Ishikawa (cell line): ENCODE data around the gene KCNQ1.

Source experiments
- CEBPB ChIP-seq: IDR thresholded peaks from 2 replicates; pipeline ENCODE4 v1.6.1; 2012
- CREB1 ChIP-seq: IDR thresholded peaks from 2 replicates; pipeline ENCODE4 v1.6.1; 2012; ENCODE audit warnings: low read depth
- EGR1 ChIP-seq: IDR thresholded peaks from 2 replicates; pipeline ENCODE4 v1.6.1; 2012
- EP300 ChIP-seq: IDR thresholded peaks from 2 replicates; pipeline ENCODE4 v1.6.1; 2012; ENCODE audit warnings: borderline replicate concordance
- FOXM1 ChIP-seq: IDR thresholded peaks from 2 replicates; pipeline ENCODE4 v1.6.1; 2012; ENCODE audit warnings: low read depth, borderline replicate concordance
- NFIC ChIP-seq: IDR thresholded peaks from 2 replicates; pipeline ENCODE4 v1.6.1; 2012
- RAD21 ChIP-seq: IDR thresholded peaks from 2 replicates; pipeline ENCODE4 v1.6.1; 2012; ENCODE audit warnings: low read depth
- REST ChIP-seq: IDR thresholded peaks from 2 replicates; pipeline ENCODE4 v1.6.1; 2012; ENCODE audit warnings: low read depth, mild to moderate bottlenecking
- TAF1 ChIP-seq: IDR thresholded peaks from 2 replicates; pipeline ENCODE4 v1.6.1; 2012; ENCODE audit warnings: low read depth, mild to moderate bottlenecking
- TCF12 ChIP-seq: IDR thresholded peaks from 2 replicates; pipeline ENCODE4 v1.6.1; 2012; ENCODE audit warnings: low read depth
- TEAD4 ChIP-seq: IDR thresholded peaks from 2 replicates; pipeline ENCODE4 v1.6.1; 2012
- USF1 ChIP-seq: IDR thresholded peaks from 2 replicates; pipeline ENCODE4 v1.6.1; 2012
- YY1 ChIP-seq: IDR thresholded peaks from 2 replicates; pipeline ENCODE4 v1.6.1; 2012; ENCODE audit warnings: low read depth
- ZBTB7A ChIP-seq: IDR thresholded peaks from 2 replicates; pipeline ENCODE4 v1.6.1; 2012; ENCODE audit warnings: low read depth
- TF ChIP-seq, protein P1 (sequence below): IDR thresholded peaks from 2 replicates; pipeline ENCODE4 v1.6.1; 2012

KCNQ1 gene

DNA sequence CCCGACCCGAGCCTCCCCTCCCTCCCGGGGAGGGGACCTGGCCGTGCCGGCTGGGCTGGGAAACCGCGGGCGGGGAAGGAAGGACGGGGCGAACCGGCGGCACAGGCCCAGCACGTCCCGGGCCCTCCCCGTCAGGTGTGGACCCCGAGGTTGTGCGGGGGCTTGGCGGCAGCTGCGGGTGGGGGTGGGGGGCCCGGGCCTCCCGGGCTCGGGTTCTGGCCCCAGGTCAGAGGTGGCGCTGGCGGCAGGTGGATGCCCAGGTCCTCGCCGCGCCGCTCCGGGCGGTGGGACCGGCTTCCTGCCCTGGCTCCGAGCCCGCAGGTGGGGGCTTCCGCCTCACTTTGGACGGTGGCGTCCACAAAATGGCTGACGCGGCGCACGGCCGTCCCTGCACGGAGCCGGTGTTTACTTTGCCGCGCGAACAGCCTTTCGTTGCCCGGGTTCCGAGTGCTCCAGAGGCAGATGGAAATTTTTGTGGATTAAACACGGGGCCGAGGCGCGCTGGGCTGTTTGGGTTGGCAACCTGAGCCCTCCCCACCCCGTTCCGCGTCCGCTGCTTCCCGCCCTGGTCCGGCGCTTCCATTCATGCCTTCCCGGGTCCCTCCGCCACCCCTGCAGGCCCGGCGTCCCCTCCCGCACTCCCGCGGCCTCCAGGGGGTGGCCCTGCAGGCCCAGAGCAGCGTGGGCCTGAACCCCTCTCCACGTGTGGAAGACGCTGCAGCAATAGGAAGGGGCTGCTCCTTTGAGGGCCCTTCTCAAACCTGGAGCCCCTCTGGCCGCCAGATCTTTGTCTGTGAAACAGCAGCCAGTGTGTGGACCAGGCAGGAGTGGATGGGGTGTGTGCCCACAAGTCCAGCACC, 346.9 kb downstream of the KCNQ1 start:
- no peak for TF ChIP-seq USF1
- TF ChIP-seq EGR1, result no peak
- no peak for TF ChIP-seq FOXM1
- TF ChIP-seq REST, result no peak
- no peak for TF ChIP-seq RAD21
- TF ChIP-seq TAF1, result no peak
- TF ChIP-seq EP300, result no peak
- TF ChIP-seq CREB1, result no peak
- no peak for TF ChIP-seq CEBPB
- TF ChIP-seq, protein P1, sequence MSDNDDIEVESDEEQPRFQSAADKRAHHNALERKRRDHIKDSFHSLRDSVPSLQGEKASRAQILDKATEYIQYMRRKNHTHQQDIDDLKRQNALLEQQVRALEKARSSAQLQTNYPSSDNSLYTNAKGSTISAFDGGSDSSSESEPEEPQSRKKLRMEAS, result no peak
- no peak for TF ChIP-seq ZBTB7A
- TF ChIP-seq YY1, result no peak
- no peak for TF ChIP-seq TCF12
- TF ChIP-seq NFIC, result no peak
- no peak for TF ChIP-seq TEAD4

GRCh38 chr11:2792381-2793250, 347.8 kb downstream of the KCNQ1 start:
- TF ChIP-seq EP300 (no peak), NFIC (no peak), CREB1 (no peak), RAD21 (no peak), REST (no peak), EGR1 (no peak), YY1 (no peak), TAF1 (no peak), ZBTB7A (no peak), CEBPB (no peak), TCF12 (no peak)
- TF ChIP-seq, protein P1, result no peak

- no peak for TF ChIP-seq YY1
- no peak for TF ChIP-seq NFIC
- TF ChIP-seq FOXM1, result no peak
- no peak for TF ChIP-seq TCF12
- no peak for TF ChIP-seq CREB1
- no peak for TF ChIP-seq CEBPB
- TF ChIP-seq TEAD4, result no peak
- TF ChIP-seq USF1, result no peak
These were observed 348.9 kb downstream of the KCNQ1 start for GRCh38 chr11:2793701-2794045.

GRCh38 chr11:2794046-2794967, 349.5 kb downstream of the KCNQ1 start:
- TF ChIP-seq FOXM1, result no peak
- TF ChIP-seq ZBTB7A, result no peak
- no peak for TF ChIP-seq REST
- no peak for TF ChIP-seq USF1
- TF ChIP-seq, protein P1, result no peak
